Fibroblast of skin of left quadriceps (primary cell): ENCODE measurements around the gene TGFB3.
"Not testable (repeated sequence)": the region's sequence is repeated elsewhere in the genome, so short reads cannot be mapped to it uniquely, and the experiment has no call there.

Source experiments
- DNase-seq, 2 experiments: peaks; one replicate each; pipeline ENCODE4 v3.0.0-alpha.2; 2013; ENCODE audit warnings: low read depth in 2 of 2

TGFB3 gene

DNA sequence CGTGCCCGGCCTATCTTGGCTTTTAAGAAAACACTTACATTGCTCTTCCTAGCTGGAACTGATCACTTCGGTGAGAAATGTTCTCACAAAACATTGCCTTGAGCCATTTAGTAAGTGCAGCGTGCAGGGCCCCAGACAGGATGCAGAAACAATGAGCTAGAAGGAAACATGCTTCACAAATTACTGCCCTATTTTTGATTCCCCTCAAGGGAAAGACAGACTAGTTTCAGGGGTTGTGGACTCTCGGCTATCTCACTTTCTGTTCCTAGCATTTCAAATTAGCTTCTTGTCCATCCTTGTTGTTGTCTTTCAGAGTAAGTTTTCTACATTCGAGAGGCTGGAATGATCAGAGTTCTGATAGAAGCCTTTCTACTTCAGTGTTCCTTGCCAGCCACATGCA is 21.6 kb downstream of the TGFB3 start:
- no peak for DNase-seq

DNA sequence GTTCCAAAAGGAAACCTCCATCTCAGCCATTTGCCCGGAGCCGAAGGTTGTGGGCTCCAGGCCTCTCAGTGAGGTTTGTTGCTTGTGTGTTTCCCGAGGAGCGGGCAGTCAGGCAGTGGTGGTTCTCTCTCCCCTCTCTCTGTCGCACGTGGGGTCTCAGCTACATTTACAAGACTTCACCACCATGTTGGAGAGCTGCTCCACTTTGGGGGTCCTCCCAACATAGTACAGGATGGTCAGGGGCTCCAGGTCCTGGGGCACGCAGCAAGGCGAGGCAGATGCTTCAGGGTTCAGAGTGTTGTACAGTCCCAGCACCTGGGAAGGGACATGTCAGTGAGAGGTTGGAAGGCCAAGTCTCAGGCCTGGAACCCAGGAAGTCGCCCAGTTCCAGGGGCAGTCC is 22.8 kb downstream of the TGFB3 start:
- no peak for DNase-seq

DNA sequence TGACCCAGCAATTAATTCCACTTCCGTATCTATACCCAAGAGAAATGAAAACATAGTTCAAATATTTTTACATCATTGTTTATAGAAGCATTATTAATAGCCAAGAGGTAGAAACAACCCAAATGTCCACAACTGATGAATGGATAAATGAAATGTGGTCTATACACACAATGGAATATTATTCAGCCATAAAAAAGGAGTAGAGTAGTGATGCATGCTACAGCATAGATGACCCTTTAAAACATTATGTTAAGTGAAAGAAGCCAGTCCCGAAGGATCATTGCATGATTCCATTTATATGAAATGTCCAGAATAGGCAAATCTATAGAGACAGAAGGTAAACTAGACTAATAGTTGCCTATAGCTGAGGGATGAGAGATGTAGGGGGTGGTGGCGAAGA is 29.3 kb downstream of the TGFB3 start:
- no peak for DNase-seq

DNA sequence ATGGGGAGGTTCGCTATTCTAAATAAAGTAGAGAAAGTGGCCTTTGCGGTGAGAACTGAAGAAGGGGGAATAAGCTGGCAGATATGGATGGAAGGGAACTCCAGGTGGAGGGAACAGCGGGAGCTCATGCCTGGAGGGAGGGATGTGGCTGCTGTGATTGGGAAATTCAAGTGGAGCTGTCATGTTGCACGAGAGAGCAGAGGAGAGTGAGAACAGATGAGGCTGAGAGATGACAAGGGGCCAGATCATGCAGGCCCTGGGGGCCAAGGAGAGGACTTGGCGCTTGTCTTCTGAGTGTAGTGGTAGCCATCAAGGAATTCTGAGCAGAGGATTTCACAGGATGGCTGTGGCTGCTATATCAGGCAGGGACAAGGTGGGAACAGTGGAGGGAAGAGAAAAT is 35.0 kb downstream of the TGFB3 start:
- DNase-seq, result no peak

DNA sequence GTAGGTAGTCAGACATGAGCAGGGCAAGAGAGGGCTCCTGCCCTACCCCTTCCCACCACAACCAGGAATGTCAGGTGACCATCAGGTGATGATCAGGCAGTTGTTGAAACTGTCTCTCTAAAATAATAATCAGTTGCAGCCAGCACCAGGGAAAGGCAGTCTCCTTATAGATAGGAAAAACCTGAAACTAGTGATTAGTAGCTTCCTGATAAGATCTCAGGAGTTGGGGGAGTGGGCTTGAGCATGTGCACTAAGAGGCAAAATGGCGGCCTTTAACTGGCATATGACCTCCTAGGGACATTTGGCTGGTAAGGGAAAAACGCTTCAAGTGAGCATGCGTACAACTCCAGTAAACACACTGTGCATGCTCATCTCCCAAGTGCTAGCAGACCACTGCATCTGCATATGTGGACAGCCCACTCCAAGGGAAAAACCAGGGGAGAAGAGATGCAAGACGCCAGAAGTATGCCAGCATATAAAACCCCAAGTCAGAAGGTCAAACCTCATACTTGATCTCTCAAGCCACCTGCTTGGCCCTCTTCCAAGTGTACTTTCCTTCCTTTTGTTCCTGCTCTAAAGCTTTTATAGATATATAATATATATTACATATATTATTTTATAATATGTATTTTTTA is 37.1 kb downstream of the TGFB3 start:
- no peak for DNase-seq

DNA sequence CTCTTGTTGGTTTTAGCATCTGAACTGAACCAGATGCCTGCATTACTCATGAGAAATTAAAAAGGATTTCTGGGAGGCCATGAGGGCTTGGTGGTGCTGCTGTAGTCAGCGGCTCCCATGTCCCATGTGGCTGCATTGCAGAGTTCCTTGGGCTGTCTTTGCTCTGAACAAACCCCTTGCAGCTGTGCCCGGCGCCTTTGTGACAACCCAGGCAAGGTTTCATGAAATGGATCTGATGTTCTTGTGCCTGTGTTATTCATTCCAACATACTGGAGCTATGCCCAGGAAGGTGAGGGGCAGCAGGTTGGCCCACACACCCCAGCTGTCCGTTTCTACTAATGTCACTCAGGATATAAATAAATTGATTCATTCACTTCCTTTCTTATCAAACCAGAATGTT is 40.8 kb downstream of the TGFB3 start:
- DNase-seq, result peak in 1 of 2 experiments; percentile 11

DNA sequence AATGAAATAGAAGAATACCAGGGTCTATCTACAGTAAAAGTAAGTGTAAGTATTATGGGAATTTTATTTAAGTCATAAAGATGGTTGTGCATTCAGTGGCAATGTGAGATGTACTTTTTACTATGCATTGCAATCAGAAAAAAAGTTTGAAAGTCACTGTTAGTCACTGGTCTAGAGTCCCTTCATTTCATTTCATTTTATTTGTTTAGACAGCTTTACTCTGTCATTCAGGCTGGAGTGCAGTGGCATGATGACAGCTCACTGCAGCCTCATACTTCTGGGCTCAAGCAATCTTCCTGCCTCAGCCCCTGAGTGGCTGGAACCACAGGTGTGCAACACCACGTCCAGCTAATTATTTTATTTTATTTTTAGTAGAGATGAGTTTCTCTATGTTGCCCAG is 42.6 kb downstream of the TGFB3 start:
- no peak for DNase-seq

DNA sequence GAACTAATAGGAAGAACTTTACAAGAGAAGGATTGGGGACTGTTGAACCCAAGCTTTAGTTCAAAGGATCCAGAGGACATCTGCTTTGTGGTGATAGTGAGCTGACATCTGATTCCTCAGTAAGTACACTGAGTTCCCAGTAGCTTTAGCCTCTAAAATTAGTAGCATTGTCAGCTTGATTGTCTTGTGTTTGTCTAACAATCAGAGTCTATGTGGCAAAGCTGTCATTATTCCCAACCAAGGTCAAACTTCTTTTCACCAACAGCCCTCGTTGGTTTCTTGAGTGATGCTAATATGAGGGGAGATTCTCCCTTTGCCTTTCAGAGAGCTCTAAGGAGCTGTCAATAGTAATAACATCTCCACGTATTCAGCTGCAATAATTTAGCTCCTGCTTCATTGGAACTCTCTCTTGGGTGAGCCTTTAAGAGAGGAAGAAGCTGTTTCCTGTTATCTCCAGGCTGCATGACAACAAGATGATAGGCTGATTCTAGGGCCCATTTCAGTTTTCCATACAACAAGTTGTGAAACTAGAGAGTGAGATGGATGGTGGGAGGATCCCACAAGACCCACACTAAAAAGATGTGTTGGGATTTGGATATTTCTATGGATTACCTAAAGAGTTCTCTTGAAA is 46.7 kb downstream of the TGFB3 start:
- DNase-seq, result no peak

DNA sequence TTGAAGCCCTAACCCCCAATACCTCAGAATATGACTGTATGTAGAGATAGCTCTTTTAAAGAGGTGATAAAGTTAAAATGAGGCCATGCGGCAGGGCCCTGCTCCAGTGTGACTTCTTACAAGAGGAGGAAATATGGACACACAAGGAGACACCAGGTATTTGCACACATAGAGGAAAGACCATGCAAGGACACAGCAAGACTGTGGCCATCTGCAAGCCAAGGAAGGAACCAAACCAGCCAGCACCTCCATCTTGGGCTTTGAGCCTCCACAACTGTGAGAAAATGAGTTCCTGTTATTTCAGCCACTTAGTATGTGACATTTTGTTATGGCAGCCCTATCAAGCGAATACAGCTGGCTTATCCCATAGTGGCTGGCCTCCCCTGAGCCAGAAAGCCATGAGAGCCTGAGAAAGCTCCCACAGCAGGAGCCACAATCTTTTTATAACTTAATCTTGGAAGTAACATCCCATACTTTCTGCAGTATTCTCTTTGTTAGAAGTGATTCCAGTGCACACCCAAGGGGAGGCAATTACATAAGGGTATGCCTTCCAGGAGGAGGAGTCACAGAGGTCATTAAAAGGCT is 48.0 kb downstream of the TGFB3 start:
- DNase-seq, result no peak

DNA sequence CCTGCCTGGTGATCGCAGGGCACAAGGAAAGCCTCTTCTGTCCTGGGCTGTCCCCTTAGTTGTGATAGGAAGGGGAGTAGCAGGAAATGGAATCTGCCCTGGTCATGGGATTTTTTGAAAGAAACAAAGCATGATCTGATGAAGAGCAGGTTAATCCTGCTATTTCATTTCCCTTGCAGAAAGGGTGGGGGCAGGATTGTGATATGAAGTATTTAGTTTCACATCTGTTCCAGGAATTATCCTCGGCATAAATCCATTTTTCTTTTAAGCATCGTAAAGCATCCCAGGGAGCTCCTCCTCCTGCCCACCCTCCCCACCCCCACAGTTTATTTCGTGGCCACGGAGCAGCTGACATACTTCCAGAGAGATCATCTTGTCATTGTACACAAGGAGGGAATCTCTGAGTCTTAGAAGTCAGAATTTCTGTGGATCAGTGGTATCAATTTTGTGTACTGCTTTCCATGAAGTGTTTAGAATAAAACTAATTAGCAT is 53.1 kb downstream of the TGFB3 start:
- DNase-seq, result peak in 1 of 2 experiments; percentile 22

DNA sequence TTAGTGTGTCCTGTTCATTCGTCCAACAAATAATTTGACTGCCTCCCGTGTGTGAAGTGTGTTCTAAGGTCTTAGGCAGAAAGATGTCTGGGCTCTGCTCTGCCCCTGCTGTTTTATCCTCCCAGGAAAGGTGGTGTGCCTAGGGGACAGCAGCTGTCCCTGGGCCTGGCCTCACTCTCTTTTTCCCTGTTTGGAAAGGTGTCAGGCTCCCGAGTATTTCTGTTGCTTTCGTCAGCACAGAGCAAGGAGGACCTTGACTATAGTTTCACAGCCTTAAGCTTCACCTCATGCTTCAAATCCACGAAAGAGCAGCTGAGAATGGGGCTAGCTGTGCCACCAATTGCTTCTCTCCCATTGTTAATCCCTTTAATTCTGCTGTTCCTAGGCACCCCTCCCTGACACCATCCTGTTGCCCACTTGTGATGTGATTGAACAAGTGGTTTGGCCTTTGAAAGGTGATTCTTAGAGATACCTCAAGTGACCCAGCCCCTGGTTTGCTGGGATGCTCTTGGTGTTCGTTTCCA is 54.2 kb downstream of the TGFB3 start:
- DNase-seq, result no peak

DNA sequence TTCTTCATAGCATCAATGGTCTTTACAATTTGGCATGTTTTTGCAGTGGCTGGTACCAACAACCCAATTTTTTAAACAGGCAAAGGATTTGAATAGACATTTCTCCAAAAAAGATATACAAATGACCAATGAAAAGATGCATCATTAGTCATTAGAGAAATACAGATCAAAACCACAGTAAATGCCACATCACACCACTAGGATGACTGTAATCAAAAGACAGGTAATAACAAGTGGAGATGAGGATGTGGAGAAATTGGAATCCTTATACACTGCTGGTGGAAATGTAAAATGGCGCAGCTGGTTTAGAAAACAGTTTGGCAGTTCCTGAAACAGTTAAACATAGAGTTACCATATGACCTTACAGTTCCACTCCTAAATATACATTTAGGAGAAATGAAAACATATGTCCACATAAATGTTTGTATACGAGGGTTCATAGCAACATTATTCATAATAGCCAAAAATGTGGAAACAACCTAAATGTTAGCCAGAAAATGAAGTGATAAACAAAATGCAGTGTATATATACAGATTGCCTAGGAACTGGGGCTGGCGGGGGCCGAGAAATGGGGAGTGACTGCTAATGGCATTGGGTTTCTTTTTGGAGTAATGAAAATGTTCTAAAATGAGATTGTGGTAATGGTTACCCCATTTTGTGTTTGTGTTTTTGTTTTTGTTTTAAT is 55.2 kb downstream of the TGFB3 start:
- no peak for DNase-seq

DNA sequence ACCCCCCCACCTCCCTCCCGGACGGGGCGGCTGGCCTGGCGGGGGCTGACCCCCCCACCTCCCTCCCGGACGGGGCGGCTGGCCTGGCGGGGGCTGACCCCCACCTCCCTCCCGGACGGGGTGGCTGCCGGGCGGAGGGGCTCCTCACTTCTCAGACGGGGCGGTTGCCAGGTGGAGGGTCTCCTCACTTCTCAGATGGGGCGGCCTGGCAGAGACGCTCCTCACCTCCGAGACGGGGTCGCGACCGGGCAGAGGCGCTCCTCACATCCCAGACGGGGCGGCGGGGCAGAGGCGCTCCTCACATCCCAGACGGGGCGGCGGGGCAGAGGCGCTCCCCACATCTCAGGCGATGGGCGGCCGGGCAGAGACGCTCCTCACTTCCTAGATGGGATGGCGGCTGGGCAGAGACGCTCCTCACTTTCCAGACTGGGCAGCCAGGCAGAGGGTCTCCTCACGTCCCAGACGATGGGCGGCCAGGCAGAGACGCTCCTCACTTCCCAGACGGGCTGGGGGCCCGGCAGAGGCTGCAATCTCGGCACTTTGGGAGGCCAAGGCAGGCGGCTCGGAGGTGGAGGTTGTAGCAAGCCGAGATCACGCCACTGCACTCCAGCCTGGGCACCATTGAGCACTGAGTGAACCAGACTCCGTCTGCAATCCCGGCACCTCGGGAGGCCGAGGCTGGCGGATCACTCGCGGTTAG is 56.5 kb downstream of the TGFB3 start:
- DNase-seq, result not testable (repeated sequence)

DNA sequence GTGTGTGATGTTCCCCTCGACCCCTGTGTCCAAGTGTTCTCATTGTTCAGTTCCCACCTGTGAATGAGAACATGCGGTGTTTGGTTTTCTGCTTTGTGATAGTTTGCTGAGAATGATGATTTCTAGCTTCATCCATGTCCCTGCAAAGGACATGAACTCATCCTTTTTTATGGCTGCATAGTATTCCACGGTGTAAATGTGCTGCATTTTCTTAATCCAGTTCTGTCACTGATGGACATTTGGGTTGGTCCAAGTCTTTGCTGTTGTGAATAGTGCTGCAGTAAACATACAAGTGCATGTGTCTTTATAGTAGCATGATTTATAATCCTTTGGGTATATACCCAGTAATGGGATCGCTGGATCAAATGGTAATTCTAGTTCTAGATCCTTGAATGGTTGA is 61.4 kb downstream of the TGFB3 start:
- DNase-seq, result not testable (repeated sequence)

DNA sequence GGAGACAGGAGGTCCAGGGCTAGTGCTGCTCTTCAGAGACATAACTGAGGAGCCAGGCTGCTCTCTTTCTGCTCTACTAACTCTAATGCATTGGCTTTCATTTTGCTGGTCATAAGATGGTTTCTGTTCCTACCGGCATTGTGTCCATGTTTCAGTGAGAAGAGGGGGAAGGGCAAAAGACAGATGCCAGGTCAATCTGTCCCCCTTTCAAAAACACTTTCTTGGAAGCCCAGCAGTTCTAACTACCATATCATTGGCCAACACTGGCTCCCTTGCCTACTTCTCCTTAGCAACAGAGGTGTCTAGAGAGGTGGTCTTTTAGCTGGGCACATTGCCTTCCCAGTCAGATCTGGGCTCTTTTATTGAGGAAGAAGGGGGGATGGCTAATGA is 63.9 kb downstream of the TGFB3 start:
- no peak for DNase-seq

DNA sequence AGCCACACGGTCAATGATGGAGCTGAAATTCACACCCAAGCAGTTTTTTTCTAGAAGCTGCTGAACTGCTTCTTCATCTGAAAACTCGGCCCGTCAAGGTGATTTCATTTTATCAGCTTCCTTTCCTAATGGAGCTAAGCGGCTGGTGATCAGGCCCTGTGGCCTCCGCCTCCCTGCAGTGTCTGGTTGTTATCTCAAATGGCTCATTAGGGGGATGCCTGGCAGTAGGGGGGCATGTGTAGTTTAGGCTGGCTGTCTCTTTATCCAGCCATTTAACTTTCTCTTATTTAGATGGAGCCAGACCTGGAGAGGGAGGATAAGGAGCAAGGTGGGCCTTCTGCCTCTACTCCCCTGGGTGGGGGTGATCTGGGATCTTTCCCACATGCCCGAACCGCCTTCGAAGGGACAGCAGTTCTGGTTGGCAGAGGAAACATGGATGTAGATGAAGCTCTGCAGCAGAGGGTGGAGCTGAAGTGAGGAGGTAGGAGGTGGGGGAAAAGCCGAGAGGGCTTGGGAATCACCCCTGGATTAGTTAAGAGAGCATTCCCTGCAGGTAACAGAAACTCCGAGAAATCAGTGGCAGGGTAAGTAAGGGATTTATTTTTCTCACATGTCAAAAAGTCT is 64.4 kb downstream of the TGFB3 start:
- no peak for DNase-seq

DNA sequence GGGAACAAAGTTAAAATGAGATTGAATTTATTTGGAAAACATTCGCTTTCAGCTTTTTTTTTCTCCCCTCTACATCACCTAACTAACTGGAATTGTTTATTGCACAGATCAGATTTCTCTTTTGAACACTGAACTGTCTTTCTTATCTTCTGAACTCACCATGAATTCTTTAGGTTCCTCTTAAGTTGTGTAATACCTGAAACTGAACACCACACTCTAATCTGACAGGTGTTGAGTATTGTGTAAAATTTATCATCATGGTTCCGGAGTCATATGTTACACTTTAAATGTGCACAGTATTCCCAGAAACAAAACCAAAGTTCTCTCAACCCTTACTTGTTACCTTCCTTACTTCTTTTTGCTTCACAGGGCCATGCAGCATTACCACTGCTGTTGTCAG is 66.8 kb downstream of the TGFB3 start:
- no peak for DNase-seq

DNA sequence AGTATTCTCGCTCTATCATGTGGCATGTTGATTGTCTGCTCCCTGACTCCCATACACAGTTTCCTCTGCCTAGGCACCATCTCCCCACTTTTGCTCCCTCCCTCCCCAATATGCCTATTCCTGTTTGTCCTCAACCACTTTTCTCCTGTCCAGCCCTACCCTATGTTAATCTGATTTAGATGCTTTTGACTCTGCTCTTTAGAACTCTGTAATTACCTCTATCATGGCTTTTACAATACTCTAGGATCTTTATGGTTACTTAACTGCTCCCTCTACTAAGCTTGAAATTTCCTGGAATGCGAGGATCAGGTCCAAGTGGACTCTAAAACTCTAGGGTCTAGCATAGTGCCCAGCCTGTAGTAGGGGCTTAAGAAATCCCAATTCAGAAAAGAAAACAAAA is 68.6 kb downstream of the TGFB3 start:
- no peak for DNase-seq

DNA sequence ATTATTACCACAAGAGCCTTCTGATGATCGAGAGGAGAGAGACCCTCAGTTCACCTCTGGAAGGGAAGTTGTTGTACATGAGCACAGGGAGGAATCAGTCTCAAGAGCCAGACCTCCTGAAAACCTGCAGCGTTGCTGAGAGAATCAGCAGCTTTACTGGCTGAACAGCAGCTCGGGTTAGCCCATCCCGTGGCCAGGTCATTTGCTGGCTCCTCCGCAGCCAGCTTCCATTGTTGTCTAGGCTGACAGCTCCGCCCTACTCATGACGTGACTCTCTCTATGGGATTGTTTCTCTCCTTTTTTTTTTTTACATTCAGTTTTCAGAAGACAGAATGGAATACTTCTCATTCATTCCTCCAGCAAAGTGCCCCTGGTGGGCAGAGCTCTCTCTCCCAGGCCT is 69.9 kb downstream of the TGFB3 start:
- no peak for DNase-seq

DNA sequence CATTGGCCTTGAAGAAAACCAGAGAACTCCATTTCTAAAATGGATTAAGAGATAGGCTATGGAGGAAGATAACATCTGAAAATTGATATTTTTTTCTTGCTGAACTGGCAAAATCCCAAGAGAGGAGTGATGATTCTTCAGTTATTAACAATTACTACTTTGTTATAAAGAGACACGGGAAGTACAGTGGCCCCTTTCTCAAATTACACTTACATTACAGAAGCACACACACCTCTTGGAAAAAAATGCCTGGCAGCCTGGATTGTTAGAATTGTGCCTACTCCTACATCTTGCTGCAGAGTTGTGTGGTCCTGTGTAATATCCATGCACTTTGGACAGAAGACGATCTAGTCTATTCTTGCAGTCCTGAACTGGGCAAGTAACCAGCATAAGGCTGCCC is 71.7 kb downstream of the TGFB3 start:
- DNase-seq, result no peak

DNA sequence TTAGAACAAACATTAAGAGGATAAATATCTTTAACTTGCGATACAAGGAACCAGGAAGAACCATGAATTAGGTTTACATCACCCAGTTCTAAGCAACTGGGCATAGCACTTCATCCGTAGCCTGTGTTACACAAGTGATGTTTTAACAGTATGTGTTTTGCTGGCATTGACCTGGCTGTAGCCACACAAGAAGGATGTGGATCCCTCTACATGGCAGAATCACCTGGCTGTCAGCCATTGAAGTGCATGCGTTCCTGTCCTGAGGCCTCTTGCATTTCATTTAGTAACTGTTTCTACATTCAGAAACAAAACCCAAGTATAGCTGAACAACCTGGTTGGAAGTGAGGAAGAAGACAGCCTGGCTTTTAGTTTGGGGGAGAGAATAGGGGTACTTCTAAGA is 72.2 kb downstream of the TGFB3 start:
- DNase-seq, result no peak
